ENCODE measurements around the gene ARAP3.
"Not testable (repeated sequence)": the region's sequence is repeated elsewhere in the genome, so short reads cannot be mapped to it uniquely, and the experiment has no call there.

ARAP3 gene, protein sequence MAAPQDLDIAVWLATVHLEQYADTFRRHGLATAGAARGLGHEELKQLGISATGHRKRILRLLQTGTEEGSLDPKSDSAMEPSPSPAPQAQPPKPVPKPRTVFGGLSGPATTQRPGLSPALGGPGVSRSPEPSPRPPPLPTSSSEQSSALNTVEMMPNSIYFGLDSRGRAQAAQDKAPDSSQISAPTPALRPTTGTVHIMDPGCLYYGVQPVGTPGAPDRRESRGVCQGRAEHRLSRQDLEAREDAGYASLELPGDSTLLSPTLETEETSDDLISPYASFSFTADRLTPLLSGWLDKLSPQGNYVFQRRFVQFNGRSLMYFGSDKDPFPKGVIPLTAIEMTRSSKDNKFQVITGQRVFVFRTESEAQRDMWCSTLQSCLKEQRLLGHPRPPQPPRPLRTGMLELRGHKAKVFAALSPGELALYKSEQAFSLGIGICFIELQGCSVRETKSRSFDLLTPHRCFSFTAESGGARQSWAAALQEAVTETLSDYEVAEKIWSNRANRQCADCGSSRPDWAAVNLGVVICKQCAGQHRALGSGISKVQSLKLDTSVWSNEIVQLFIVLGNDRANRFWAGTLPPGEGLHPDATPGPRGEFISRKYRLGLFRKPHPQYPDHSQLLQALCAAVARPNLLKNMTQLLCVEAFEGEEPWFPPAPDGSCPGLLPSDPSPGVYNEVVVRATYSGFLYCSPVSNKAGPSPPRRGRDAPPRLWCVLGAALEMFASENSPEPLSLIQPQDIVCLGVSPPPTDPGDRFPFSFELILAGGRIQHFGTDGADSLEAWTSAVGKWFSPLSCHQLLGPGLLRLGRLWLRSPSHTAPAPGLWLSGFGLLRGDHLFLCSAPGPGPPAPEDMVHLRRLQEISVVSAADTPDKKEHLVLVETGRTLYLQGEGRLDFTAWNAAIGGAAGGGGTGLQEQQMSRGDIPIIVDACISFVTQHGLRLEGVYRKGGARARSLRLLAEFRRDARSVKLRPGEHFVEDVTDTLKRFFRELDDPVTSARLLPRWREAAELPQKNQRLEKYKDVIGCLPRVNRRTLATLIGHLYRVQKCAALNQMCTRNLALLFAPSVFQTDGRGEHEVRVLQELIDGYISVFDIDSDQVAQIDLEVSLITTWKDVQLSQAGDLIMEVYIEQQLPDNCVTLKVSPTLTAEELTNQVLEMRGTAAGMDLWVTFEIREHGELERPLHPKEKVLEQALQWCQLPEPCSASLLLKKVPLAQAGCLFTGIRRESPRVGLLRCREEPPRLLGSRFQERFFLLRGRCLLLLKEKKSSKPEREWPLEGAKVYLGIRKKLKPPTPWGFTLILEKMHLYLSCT (N-terminal part only)

DNA sequence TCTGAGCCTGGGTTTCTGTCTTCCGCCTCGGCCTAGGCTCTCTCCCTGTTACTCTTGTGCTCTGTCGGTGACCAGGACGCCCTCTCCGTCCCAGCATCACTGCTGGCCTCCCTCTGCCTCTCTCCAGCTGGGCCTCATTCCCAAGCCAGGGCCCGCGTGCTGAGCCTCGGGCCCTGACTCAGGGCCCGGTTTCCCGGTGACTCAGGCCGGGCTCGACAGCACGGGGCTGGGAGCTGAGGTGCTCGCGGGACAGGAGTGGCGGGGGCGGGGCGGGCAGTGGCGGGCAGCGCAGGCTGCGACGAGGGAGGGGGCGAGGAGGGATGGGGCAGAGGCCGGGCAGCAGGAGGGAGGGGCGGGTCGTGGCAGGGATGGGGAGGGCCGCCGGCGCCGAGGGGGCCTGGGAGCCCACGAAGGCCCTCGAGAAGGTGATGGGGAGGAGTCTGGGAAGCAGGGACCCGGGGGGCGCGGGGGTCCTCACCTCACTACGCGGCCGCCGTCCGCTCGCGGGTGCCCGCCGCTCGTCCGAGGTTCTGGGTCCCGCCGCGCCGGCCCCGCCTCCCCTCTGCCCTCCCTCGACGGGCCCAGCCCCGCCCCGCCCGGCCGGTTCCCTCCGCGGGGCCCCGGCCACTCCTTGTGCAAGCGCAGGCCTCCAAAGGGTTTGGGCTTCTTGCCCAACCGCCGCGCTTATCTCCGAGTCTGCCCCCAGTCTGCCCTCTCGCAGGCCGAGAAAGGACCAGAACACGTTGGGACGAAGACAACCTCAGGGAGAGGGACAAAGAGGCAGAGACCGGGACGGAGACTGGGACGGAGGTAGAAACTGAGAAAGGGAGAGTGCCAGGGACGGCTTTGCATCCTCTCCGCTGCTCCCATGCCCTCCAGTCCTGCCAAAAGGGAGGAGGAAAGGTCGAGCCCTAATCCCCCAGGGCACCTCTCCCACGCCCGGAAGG, at the start of gene ARAP3:
TSS of gene ARAP3 (minus strand) at position 536 of the 947 bp plus-strand sequence. CDS start 1,744 bp downstream, outside the sequence.
- DNase-seq = peak; percentile 45 to 62

DNA sequence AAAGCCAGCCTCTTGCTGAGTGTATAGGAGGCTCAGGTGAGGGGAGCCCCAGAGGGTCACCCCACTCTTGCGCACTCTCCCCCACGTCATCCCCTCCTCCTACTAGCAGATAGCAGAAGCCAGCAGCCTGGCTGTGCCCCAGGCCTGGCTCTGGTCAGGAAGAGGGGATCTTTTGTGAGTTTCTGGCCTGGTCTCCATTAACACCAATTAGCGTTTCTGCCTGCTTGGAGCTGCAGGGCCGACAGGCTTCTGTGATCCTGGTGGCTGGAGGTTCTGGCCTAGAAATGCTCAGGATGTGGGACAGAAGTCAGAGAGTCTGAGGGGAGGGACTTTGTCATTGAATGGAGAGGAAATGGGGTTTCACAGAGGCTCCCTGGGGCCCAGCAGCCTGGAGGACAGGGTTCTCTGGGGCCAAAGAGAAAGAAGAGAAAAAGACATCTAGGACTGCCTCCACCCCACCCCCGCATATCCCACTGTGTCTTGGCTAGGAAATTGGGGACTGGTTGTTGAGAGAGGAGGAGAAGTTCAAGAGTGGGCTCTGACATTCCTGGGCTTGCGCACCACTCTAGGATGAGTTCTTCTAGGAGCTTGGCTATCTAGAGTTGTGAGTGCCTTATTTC, 47.5 kb upstream of the ARAP3 start:
- no peak for DNase-seq

DNA sequence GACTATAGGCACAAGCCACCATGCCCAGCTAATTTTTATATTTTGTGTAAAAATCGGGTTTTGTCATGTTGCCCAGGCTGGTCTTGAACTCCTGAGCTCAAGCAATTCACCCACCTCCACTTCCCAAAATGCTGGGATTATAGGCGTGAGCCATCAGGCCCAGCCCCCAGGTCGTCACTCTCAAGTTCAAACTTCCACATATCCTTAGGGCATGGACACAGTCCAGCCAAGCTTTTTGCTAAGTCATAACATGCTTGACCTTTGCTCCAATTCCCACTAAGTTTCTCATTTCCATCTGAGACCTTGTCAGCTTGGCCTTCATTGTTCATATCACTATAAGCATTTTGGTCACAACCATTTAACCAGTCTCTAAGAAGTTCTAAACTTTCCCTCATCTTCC, 43.9 kb upstream of the ARAP3 start:
- DNase-seq = no peak

DNA sequence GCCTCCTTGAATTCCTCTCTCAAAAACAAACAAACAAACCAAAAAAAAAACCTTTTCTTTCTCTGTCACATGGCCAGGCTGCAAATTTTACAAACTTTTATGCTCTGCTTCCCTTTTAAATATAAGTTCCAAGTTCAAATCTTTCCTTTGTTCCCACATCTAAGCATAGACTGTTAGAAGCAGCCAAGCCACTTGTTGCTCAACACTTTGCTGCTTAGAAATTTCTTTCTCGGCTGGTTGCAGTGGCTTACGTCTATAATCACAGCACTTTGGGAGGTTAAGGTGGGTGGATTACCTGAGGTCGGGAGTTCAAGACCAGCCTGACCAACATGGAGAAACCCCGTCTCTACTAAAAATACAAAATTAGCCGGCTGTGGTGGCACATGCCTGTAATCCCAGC, 43.1 kb upstream of the ARAP3 start:
- not testable (repeated sequence) for DNase-seq

DNA sequence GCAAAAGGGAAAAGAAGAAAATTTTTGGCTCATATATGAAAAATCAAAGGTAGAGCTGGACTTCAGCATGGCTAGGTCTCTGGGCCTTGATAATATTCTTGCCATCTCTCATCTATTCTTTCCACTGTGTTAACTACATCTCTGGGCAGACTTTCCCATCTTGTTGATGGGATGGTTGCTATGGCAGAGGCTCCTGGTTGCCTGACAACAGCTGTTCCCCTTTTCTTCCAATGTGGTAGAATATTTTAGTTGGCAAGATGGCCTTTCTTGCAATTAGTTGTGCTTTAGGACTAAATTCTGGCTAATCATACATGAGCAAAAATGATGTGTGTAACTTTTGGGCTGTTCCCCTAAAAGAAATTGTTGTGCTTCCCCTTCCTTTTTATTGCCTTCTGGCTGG, 40.2 kb upstream of the ARAP3 start:
- DNase-seq = no peak

DNA sequence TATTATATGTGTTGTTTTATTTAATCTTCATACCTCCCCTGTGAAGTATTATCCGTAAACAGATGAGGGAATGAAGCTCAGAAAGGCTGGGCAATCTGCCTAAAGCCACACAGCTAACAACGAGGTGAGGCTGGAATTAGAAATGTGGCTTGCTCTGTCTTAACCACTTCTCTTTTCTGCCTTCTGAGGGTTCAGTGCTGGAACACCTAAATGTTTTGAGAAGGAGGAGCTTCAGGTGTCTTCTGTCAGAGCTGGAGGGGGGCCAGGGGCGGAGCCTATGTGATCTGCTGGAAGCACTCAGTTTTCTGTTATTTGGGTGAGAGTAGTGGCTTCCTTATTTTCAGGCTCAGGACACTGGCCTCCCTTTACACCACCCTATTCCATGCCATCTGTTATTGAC, 35.0 kb upstream of the ARAP3 start:
- no peak for DNase-seq

DNA sequence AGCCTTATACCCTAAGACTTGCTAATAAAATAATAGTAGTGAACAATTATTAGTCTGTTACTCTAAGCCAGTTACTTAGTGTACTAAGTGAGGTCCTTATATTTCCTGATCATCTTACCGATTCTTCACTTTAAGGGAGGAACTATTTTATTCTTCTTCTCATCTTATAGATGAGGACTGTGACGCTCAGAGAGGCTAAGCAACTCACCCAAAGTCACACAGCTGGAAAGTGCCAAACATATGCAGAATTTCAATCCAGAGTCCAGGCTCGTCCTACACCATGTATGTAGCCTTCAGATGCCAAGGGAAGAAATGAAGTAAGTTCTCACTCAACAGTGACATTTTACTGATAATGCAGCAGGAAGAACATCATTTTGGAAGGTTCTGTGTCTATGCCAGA, 34.4 kb upstream of the ARAP3 start:
- no peak for DNase-seq

DNA sequence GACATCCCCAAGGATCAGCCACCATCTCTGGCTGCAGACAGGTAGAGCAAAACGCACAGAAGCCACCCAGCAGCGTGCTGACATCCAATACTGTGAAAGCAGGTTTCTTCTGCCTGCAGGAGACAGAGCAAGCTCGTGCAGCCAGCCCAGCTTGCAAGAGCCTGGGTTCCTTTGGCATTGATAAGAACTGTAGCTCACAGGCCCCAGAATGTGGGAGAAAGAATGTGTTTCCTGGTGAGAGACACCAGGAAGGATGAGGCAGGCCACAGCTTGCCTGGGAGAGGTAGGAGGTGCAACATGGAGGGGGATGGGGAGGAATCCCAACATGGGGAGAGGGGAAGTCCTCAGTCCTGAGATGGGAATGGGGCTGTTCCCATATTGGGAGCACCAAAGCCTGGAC, 34.0 kb upstream of the ARAP3 start:
- no peak for DNase-seq

DNA sequence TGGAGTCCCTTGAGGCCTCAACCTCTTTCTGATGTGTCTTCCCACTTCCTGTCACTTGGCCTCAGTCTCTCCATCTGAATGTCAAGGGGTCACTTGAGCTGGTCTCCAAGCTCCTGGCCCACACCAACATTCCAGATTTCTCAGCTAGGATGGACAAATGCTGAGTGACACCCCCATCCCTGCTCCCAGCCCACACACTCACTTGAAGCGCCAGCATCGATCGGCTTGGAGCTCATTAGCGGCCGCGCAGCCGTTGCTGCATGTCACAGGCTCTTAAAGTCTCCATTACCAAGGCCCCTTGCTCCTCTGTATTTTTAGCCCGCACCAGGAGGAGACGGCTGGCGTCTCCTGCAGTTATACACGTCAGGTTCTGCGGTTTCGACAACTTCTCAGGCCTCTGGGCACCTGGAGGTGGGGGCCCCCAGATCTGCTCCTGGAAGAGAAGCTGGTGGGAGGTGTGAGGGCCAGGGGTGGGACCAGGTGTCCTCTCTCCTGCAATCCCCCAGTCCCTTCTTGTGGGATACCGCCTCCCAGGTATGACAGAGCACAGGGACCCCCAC, 33.4 kb upstream of the ARAP3 start:
- no peak for DNase-seq

DNA sequence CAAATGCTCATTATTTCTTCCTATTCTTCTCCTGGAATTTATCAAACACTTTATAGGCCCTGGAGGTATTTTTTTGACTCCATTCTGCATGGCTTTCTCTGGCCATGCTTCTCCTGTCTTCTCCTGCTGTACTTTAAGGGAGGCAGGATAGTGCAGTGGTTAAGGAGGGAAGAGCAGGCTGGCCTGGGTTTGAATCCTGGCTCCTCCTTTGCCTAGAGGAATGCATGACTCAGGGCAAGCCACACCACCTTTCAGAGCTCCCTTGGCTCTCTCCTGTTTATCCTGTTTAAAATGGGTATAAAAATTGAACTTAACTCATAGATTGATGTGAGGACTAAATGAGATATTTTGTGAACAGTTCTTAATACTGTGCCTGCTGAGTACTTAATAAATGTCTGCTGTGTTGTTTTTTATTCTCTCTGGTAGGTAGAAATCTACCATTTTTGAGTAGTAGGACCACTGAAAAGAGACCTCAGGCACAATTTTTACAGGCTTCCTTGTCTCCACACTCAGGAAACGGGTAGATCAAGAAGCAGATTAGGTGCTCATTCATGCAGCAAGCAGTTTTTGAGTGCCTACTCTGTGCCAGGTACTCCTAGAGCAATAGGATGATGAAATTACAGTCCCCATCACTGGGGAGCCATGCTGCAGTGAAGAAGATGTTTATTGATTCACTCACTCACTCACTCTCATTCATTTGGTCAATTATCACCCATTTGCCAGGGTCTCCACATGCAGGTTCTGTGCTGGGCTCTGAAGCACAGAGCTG, 32.7 kb upstream of the ARAP3 start:
- no peak for DNase-seq

DNA sequence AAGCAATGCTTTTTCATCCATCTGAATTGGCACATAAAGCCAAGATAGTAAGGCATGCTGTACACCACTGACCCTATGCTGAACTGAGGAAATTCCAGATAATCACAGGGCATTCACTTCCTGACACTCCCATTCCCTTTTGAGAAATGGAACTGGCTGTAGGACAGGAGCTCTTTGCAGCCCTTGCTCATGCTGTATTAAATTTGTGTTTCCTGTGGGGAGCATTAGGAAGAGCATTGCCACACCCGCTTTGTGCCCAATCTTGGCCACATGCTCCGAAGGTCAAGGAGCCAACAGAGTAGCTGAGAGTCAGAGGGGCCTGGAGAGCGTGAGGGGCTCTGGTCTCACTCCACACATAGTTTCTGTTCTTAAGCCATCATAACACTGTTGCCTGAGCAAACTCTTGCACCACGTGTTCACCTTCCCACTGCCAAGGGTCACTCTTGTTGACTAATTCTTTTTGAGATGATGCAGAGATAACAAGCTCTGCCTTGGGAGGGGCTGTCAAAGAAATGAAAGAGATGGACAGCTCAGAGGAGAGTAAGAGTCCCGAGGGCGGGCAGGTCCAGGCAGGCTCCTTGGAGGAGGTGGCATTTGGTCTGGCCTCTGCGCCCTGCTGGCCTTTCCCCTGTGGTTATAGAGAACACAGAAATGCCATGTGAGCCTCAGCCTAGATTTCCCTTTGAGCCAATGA, 31.7 kb upstream of the ARAP3 start:
- DNase-seq = no peak

DNA sequence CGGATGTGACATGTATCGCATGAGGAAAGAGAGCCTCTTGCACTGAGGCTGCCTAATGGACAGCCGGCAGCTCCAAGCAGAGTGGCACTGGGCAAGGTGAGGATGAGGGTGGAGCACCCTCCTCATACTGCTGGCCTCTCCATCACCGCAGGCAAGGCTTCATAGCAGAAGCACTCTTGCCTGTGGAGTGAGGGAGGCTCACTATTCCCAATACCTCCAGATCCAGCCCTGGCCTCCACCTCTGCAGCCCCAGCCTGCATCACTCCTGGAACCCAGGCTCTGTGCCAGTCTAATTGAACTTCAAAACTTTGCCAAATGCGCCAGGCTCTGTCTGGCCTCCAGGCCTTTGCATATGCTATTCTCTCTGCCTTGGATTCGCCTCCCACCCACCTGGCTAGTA, 29.7 kb upstream of the ARAP3 start:
- no peak for DNase-seq

DNA sequence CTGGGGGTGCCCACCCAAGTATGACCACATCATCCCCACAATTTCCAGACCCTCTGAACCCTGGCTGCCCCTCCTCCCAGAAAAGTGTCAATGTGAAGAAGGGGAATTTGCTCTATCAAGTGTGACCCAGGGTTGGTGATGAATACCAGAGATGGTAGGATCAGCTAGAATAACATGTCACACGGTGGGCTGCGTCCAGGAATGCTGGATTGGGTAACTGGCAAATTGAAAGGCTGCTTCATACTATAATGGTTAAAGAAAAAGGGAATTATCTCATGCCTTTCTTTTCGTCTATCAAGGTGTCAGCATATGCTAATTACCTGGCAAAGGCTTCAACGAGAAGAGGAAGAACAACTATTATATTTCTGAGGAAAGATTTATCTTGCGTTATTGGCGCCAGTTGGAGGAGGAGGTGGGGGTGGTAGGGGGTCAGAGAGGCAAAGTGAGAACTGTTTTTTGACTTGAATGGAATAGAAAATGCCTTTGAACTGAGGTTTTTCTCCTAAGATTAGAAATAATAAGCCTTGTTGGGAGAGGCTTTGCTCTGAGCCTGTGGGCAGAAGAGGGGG, 27.8 kb upstream of the ARAP3 start:
- no peak for DNase-seq

DNA sequence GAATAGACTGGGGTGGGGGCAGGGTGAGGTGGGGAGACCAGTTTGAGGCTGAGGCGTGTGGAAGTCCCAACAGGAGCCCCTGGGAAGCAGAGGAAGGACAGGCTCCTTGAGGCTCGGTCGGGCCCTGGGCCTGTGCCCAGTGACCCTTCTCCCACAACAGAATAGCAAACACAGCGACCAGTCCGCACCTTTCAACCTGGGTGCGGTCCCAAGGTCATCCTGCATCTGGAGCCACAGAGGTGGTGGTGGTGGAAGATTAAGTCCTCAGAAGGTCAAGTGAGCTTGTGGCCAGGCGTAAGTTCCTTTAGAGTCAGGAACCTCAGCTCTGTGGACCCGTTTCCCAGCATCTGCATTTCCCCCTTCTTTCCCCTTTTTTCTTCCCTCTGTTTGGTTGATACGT, 26.0 kb upstream of the ARAP3 start:
- DNase-seq = no peak

DNA sequence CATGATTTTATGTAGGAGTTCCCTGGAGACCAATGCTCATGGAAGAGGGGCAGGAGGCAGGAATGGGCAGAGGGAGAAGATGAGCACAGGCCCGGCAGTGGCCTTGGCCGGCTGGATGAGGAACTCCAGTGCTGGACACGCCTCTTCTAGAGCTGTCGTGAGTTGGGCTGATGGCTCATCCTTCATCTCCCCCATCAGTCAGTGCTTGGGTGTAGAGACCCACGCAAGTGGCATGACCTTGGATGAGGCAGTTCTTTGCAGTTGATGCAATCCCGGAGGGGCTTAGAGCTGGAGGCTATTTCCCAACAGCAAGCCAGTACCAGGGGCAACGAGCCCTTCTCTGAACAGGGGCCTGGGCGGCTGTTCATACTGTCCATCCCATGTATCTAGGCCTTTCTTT, 25.5 kb upstream of the ARAP3 start:
- no peak for DNase-seq

DNA sequence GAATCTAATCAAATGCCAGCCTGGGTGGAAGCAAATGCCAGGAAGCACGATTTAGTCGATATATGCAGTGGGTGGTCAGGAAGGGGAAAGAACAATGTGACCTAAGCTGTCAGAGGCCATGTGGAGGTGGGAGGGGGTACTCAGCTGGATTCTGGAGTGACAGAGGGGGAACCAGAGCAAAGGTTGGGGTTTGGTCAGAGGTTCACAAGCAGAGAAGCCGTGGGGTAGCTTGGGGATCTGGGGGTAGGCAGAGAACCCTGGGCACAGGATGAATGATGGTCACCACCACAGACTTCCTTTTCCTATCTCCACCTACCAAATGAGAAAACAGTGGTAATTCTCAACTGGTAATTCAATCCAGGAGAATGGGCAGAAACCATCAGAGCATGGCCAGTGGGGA, 24.1 kb upstream of the ARAP3 start:
- DNase-seq = no peak

DNA sequence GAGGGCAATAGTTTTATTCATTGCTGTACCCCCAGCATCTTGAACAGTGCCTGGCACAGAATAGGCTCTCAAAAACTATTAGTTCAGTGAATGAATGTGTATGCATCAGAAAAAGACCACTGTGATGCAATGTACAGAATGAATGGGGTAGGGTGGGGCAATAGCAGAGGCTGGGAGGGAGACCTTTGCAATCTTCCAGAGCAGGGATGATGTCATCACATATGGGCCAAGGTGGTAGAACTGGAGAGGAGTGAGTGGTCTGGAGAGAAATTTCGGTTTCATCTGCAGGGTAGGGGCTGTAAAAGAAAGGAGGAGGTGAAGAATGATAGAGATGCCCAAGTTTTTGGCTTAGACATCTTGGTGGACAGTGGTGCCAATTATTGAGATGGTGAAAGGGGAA, 23.4 kb upstream of the ARAP3 start:
- no peak for DNase-seq

DNA sequence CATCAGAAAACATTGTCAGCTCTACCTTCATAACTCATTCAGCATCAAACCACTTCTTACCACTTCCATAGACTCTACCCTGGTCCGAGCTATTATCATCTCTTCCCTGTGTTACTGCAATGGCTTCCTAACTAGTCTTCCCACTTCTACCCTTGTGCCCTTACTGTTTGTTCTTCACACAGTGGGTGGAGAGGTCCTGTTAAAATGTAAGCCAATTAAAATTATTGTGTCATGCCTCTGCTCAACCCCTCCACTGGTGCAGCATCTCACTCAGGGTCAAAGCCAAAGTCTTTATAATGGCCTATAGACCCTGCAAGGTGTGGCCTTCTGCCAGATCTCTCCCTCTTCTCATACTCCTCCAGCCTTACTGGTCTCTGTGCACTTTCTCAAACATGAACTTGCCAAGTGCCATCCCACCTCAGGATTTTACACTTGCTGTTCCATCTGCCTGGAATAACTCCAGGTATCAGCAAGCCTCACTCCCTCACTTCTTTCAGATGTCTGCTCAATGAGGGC, 22.8 kb upstream of the ARAP3 start:
- no peak for DNase-seq

DNA sequence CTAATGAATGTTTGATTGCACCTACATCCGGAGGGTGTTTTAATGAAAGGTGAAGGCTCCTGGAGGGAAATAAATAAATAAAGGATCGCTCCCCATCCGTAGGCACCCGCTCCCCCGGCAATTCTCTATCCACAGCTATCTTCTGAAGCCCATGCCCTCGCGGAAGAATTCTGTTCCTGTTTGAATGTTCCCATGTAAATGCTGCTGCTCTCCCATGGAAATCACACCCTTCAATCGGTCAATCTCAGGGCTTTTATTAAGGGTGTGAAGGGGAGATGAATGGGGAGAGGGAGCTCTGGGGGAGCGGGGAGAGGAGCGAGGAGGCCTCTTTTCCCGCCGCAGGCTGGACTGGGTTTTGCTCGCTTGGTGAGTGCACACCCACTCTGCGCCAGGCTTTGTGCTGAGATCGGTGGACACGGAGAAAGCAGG, 21.1 kb upstream of the ARAP3 start:
- DNase-seq = no peak

All from CD4-positive, alpha-beta T cell treated with Interleukin-1 beta for 1 hour (primary cell).